Inflammatory macrophage treated with lipopolysaccharide for 1 hour (primary cell): ENCODE results near the gene CGB7.
"Not testable (repeated sequence)": the region's sequence is repeated elsewhere in the genome, so short reads cannot be mapped to it uniquely, and the experiment has no call there.

Experiments
- DNase-seq, 2 donors: peaks; one replicate each; pipeline ENCODE4 v3.0.0-alpha.2; 2020 to 2022

The CGB7 gene

GRCh38 chr19:49073514-49074378 is 16.2 kb upstream of the CGB7 start:
- DNase-seq = peak; percentile 14 to 19

- DNase-seq = no peak
Observed at GRCh38 chr19:49071860-49072547, 14.5 kb upstream of the CGB7 start.

- no peak for DNase-seq
Observed at GRCh38 chr19:49070416-49070815, 12.9 kb upstream of the CGB7 start.

GRCh38 chr19:49069026-49069425 is 11.5 kb upstream of the CGB7 start:
- DNase-seq = no peak

DNA sequence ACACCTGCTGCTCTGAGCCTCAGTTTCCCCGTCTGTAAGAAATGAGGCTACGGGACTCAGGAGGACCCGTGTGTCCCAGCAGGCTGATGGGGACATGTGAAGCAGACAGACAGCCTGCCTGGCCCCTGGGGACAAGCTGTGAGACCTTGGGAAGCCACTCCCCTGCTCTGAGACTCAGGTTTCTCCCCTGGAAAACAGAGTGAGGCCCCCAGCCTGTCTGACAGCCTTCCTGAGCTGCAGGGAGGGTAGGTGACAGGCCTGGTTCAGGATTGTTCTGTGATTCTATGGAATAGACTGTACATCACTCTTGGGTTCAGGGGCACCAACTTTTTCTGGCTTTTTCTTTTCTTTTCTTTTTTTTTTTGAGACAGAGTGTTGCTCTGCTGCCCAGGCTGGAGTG is 10.0 kb upstream of the CGB7 start:
- DNase-seq = no peak

GRCh38 chr19:49065905-49066512 is 8.5 kb upstream of the CGB7 start:
- DNase-seq = no peak

DNA sequence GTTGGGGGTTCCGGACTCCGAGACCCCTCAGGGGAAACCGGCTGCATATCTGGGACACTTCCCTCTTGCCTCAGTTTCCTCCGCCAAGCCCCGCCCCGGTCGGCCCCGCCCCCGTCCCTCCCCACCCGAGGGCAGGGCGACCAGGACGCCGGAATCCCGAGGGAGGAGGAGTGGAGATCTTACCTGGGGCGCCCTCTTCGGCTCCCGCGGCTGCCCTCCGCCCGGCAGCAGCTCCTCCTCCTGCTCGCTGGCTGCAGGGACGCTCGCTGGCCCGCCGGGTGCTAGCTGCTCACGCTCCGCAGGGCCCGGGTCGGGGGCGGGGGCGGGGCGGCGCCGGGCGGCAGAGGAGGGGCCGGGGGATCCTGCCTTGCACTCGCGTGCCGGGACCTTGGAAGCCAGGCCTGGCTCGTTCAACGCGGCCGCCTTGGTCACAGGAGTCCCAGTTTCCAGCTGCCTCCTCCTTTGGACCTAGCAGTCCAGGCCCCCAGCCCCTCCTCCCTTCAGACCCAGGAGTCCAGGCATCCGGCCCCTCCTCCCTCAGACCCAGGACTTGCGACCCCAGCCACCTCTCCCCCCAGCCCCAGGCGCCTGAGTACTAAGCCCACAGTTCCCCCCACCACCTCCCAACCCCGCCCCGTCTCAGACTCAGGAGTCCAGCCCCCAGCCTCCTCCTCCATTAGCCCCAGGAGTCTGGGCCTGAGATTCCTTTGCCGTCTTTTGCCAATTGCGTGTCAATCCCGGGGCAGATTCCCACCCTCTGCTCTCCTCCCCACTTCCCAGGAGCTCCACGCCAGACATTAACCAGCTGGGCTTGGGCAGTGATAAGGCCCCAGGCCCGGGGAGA is 7.4 kb upstream of the CGB7 start, which contains the start of gene NTF4:
Gene NTF4, minus strand, starts transcription at position 51 of the 844 bp plus-strand sequence. CDS start 2,821 bp downstream, outside the sequence.
- no peak for DNase-seq

- DNase-seq = no peak
Observed at GRCh38 chr19:49064029-49064629, 6.6 kb upstream of the CGB7 start.

DNA sequence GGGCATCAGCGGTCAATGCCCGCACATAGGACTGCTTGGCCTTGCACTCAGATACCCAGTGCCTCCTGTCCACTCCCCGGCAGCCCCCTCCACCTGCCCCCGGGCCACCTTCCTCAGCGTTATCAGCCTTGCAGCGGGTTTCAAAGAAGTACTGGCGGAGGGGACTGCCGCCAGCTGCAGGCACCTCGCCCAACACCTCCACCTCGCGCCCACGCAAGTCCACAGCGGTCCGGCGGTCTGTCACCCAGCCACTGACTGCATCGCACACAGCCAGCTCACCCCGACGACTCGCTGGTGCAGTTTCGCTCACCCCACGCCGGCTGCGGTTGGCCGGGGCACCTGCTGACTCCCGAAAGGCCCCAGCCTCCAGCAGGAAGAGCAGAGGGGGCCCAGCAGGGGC is 3.9 kb upstream of the CGB7 start:
- DNase-seq = no peak

- no peak for DNase-seq
Observed at GRCh38 chr19:49061000-49061399, 3.5 kb upstream of the CGB7 start.

GRCh38 chr19:49059053-49059452 is 1.5 kb upstream of the CGB7 start:
- no peak for DNase-seq

- DNase-seq = no peak
Observed at GRCh38 chr19:49058562-49058961, 1.0 kb upstream of the CGB7 start.

DNA sequence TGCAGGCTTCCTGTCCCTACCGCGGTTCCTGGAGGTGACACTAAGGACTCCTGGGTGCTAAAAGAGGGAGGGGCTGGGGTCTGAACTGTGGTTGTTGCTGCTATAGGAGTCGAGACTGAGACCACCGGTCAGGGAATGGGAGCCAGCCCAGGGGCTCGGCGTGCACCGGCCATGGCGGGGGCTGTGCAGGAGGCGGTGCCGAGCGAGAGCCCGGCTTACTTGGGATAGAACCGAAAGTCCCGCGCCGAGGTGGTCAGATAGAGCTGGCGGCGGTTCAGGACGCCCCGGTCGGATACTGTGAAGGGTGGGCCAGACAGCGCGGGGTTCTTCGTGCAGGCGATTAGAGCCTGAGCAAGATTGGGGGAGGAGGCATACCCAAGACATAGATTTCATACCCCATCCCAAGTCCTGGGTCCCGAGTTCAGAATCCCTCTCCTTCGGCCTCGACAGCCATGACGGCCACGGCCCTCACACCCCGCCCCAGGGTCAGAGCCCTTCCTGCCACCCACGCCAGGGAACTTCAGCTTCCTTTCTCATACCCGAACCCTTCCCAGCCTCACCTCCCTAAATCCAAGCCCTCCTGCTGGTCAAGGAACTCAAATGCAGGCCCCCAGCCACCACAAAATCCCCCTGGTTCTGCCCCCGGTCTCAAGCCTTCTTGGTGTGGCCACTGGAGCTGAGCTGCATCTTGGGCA is 500 bp downstream of the CGB7 start:
- DNase-seq = peak in 1 of 2 donors; percentile 8

DNA sequence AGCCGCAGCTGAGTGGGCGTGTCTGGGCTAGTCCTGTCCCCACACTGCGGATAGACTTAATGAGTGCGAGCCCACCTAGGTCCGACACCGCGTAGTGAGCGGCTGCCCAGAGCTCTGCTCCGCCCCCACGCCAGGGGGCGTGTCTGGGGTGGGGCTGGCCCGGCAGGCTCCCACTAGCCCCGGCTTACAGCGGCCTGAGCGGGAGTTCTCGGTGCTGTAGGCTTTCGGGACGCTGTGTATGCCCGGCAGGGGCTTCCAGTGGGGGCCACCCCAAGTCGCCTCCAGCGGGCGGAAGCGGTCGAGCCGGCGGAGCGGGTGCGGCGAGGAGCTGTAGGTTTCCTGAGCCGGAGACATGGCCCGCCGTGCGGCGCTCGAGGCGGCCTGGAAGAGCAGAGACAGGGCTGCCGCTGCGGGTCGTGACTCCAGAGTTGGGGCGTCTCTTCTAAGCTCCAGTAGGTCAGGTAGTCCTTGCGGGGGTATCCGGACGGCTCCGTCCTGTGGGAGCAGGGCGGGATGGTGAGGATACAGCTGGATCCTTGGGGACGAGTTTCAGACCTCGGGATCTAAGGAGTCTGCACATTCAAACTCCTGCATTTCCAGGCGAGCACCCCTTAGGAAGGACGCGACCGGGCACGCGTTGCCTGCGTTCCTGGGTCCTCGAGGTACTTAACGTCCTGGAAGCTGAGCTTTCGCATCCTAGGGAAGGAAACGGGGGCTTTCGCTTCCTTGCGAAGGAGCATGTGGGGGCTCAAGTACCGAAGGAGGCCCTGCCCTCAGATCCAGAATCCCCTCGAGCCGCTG is 1.2 kb downstream of the CGB7 start:
- peak; percentile 24 to 48 for DNase-seq

DNA sequence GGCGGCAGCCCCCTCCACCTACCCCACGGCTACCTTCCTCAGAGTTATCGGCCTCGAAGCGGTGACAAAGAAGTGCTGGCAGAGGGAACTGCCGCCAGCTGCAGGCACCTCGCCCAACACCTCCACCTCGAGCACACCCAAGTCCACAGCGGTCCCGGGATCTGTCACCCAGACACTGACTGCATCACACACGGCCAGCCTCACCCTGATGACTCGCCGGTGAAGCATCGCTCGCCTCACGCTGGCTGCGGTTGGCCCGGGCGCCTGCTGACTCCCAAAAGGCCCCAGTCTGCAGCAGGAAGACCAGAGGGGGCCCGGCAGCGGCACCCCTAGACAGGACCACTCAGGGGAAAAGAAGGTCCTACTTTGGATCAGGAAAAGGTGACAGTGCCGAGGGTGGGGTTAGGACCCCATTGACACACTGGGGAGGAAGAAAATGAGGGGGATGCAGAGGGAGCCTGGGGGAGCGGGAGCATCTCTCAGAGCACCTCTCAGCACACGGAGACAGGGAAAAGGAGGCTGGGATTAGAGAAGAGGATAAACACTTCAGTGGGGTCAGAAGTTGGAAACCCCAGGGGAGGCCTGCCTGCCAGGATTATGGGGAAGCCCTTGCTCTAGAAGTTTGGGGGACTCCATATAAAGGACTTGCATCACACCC is 7.0 kb downstream of the CGB7 start:
- not testable (repeated sequence) for DNase-seq

DNA sequence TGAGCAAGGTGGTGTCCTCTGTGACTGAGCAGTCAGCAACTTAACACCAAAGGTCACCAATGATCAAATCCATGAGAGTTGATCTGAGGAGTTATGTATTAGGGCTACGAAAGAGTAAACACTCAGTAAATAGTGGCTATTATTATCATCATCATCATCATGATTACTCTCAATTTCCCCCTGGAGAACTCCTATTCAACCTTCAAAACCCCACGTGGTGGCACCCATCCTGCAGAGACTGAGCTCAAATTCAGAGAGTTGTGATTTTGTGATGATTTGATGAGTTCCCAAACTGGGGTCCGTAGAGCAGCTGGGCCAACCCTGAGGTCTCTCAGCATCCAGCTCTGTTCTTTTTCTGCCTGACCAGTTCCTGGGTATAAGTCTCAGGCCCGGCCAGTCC is 7.7 kb downstream of the CGB7 start:
- DNase-seq = not testable (repeated sequence)

GRCh38 chr19:49049011-49049410 is 8.5 kb downstream of the CGB7 start, which contains the start of gene CGB8:
Gene CGB8 (minus strand): TSS chr19:49049111. CDS start chr19:49048739, 372 bp downstream.
- not testable (repeated sequence) for DNase-seq

DNA sequence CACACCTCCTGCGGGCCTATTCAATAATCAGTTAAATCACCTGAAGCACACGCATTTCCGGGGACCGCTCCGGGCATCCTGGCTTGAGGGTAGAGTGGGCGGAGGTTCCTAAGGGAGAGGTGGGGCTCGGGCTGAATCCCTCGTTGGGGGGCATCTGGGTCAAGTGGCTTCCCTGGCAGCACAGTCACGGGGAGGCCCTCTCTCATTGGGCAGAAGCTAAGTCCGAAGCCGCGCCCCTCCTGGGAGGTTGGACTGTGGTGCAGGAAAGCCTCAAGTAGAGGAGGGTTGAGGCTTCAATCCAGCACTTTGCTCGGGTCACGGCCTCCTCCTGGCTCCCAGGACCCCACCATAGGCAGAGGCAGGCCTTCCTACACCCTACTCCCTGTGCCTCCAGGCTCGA is 14.0 kb downstream of the CGB7 start, which contains the start of gene CGB5:
Gene CGB5, plus strand, starts transcription at position 301 of the 400 bp plus-strand sequence. CDS start 362 bp downstream, outside the sequence.
- DNase-seq = not testable (repeated sequence)

DNA sequence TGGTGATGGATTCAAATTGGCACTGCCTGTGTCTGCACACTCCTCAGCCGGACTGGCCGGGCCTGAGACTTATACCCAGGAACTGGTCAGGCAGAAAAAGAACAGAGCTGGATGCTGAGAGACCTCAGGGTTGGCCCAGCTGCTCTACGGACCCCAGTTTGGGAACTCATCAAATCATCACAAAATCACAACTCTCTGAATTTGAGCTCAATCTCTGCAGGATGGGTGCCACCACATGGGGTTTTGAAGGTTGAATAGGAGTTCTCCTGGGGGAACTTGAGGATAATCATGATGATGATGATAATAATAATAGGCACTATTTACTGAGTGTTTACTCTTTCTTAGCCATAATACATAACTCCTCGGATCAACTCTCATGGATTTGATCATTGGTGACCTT is 14.9 kb downstream of the CGB7 start:
- not testable (repeated sequence) for DNase-seq

- no peak for DNase-seq
Observed at GRCh38 chr19:49042177-49042576, 15.4 kb downstream of the CGB7 start.
